M059J (cell line): ENCODE measurements around the gene DCDC2. TPM values are rescaled to one million over a fixed set of nuclear protein-coding genes. Genes with fewer than 3 reads are reported as not detected.
A peak's percentile ranks its signal among the peaks of the same experiment; 100 is the strongest.
"Not testable (repeated sequence)": the region's sequence is repeated elsewhere in the genome, so short reads cannot be mapped to it uniquely, and the experiment has no call there.

ENCODE experiments used
- DNase-seq: peaks from one replicate; pipeline ENCODE4 v3.0.0-alpha.2; 2012; ENCODE audit warnings: low read depth
- total RNA-seq: library from RNA; depleted of rRNA; stranded (reverse); fragments of >200 nt; shearing (Covaris generic); gene quantifications from 2 replicates; pipeline ENCODE4 v1.2.3, GENCODE V29; 2014

DCDC2 gene
- total RNA-seq, 1 experiment from 2014 or later, result 0.10 TPM

DNA sequence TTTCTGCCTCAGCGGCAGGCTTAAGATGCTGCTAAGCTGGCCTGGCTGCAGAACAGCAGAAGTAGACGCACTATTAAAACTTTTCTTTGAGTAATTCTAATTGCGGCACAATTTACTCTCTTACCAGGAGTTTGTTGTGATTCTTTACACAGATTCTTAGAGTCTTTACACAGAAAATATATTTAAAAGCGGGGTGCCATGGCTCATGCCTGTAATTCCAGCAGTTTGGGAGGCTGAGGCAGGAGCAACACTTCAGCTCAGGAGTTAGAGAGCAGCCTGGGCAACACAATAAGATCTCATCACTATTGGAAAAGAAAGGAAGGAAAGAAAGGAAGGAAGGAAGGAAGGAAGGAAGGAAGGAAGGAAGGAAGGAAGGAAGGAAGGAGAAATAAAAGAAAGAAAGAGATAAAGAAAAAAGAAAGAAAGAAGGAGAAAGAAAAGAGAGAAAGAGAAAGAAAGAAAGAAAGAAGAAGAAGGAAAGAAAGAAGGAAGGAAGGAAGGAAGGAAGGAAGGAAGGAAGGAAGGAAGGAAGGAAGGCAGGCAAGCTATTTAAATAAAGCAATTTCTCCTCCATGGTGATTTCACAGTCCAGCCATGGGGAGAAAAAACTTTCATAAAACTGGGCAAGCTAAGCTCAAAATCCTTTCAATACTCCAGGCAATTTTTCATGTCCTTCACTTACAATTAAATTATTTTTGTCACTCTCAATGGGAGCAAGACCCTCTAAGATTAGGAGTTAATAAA, 23.8 kb upstream of the DCDC2 start:
- DNase-seq, result no peak

GRCh38 chr6:24378473-24379097, 20.7 kb upstream of the DCDC2 start:
- no peak for DNase-seq

DNA sequence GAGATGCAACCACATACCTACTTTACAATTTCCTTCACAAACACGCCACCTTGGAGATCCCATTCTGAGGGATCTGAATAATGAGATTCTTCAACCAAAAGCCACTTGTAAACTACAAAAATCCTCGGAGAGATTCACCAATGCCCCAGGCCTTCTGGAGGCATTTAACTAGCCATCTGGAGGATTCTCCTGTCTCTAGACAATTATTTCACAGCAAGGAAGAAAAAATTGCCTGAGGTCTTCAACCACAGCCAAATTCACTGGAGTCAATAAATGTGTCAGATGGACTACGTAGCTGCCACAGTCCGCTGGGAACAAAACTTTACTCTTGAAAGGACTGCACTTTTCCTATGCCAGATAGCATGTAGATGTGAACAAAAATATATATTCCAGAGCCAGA, 19.0 kb upstream of the DCDC2 start:
- peak; percentile 59 for DNase-seq

GRCh38 chr6:24374612-24375011, 16.8 kb upstream of the DCDC2 start:
- no peak for DNase-seq

- not testable (repeated sequence) for DNase-seq
Measured at GRCh38 chr6:24365103-24365633, 7.3 kb upstream of the DCDC2 start.

GRCh38 chr6:24362363-24362762, 4.5 kb upstream of the DCDC2 start:
- DNase-seq, result not testable (repeated sequence)

- peak; percentile 94 for DNase-seq
Measured at GRCh38 chr6:24359640-24360454, 2.0 kb upstream of the DCDC2 start.

DNA sequence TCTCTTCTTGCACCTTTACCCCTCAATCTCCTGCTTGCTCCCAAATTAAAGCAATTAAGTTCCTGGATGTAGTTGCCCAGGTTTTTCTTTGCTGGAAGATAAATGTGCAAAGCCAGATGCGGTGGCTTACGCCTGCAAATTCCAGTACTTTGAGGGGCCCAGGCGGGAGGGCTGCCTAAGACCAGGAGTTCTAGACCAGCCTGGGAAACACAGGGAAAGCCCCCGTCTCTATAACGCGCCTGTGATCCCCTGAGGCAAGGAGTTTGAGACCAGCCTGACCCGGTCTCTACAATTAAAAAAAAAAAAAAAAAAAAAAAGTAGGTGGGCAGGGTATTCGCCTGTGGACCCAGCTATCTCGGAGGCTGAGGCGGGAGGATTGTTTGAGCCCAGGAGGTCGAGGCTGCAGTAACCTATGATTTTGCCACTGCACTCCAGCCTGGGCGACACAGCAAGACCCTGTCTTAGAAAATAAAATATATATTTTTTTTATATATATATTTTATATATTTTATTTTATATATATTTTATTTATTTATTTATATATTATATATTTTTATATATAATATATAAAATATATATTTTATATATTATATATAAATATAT, 461 bp upstream of the DCDC2 start:
- no peak for DNase-seq

GRCh38 chr6:24356310-24356973, 1.4 kb downstream of the DCDC2 start:
- no peak for DNase-seq

DNA sequence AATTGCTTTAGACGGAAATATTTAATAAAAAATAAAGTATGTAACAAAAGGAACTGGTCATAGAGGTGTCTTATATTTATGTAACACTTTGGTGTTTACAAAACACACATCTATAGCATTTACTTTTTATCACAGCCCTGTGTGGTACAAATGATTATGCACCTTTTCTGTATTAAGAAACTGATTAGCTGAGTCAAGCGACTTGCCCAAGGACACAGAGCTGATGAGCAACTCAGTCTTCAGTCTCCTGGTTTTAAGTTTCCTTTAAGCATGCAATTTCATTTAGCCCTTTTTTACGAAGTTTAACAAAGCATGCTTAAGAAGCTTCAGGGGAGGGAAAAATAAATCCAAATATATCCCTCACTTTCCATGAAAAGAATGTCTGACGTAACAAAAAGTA, 2.5 kb downstream of the DCDC2 start:
- DNase-seq, result no peak

DNA sequence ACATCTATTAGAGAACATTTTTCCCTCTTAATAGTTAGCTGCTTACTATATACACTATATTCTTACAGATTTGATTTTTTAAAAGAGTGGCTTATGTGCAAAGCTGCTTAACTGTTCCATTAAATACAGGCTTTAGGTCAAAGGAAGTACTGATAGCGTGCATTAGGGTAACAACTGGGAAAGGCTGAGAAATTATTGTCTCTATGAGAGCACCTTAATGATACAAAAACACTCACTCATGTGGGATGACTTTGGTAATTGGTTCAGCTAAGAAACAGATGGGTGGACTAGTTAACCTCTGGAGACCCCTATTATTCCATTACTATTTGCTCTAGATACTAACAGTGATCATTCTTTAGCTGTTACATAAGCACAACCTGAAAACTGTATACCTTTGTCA, 4.0 kb downstream of the DCDC2 start:
- no peak for DNase-seq

- DNase-seq, result no peak
Measured at GRCh38 chr6:24352434-24352833, 5.4 kb downstream of the DCDC2 start.

DNA sequence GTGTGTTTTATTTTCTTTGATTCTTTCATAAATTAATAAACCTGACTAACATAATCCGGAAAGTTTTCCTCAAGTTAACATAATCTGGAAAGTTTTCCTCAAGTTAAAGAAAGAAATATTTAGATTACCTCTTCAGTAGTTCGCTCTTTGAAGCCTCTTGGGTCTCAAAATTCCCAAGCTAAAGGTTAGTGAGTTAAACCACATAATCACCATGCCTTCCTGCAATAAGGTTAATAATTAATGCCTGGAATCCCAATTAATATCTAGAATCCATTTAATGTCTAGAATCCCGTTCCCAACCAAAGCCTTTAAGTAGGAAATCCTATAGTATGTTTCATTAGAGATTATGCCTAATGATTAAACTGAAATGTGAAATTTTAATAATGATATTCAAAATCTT, 12.9 kb downstream of the DCDC2 start:
- DNase-seq, result no peak

- no peak for DNase-seq
Measured at GRCh38 chr6:24340998-24341938, 16.6 kb downstream of the DCDC2 start.

DNA sequence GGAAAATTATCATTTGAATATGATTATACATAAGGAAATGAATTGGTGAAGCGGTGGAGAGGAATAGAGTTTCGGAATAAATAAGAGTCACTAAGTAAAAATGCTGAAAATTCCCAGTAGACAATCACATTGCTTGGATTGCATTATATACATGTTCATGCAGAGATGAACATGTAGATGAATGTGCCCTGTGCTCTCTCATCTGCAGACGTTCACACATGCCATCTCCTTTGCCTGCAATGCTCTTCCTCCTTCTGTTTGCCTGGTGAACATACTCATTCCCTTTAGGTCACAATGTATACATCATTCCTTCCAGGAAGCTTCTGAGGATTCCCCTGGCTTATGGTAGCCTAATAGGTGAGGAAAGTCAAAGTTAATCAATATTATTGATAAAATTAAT, 17.9 kb downstream of the DCDC2 start:
- no peak for DNase-seq

- DNase-seq, result no peak
Measured at GRCh38 chr6:24334285-24334684, 23.6 kb downstream of the DCDC2 start.

- peak; percentile 93 for DNase-seq
Measured at GRCh38 chr6:24332317-24332716, 25.5 kb downstream of the DCDC2 start.

DNA sequence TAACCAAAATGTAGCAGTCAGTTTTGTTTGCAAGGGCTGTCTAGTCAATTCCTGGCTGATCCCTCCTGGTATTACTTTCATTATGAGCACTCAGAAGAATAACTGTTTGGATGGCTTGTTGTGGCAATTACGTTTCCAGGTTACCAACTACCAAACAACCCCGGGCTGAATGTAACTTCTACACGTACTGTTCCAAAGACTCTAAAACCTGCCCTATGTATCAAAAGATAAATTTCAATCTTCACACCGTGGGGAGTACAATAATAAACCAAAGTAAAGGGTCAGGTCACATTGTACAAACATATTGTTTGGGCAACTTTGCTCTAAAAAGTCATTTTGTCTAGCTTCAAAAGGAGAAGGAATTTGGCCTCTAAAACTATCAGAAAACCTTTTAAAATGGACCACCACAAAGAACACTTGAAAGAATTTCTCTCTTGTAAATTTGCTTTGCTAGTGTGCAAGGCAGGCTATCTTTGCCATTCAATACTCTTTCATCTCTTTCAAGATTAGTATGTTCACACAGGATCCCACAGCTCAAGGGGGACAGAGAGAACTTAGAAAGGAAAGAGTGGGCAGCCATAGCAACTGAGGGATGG, 27.6 kb downstream of the DCDC2 start:
- peak; percentile 94 for DNase-seq

- peak; percentile 40 for DNase-seq
Measured at GRCh38 chr6:24329451-24329850, 28.4 kb downstream of the DCDC2 start.

DNA sequence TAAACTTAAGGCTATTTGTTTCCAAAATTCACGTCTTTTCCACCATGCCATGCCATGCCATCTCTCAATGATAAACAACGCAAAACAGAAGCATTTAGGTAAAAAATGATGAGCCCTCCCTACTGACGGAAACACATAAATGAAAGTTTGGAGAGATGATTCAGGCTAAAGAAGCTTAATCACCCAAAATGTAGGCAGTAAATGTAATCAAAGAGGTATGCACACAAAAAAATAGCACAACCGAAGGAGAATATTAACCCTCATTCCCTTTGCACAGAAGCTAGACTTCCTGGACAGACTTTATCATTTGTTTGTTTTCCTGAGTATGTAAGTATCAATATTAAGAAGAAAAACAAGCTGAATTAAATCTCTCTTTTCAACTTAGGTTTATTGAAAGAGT, 28.8 kb downstream of the DCDC2 start:
- DNase-seq, result peak; percentile 47
